Mesothelial cell of epicardium (in vitro differentiated cells): ENCODE results near the gene HAND2. TPM values are rescaled to one million over a fixed set of nuclear protein-coding genes. Genes with fewer than 3 reads are reported as not detected.
A peak's percentile ranks its signal among the peaks of the same experiment; 100 is the strongest.

Experiments used
- DNase-seq, 2 experiments: peaks; one replicate each; pipeline ENCODE4 v3.0.0; 2021; ENCODE audit warnings: low spot score in 2 of 2; ENCODE audit not compliant: unreplicated experiment in 2 of 2
- H3K27ac Mint-ChIP-seq: 2 replicates; pipeline ENCODE4 v1.8.0; 2021; ENCODE audit warnings: mixed read lengths
- H3K27me3 Mint-ChIP-seq: 2 replicates; pipeline ENCODE4 v1.8.0; 2021; ENCODE audit warnings: low read depth, mixed read lengths
- H3K36me3 Mint-ChIP-seq: 2 replicates; pipeline ENCODE4 v1.8.0; 2021; ENCODE audit warnings: mixed read lengths
- H3K4me1 Mint-ChIP-seq: 2 replicates; pipeline ENCODE4 v1.8.0; 2021; ENCODE audit warnings: mixed read lengths
- H3K4me3 Mint-ChIP-seq: 2 replicates; pipeline ENCODE4 v1.8.0; 2021; ENCODE audit warnings: mild to moderate bottlenecking, moderate library complexity, mixed read lengths
- H3K9me3 Mint-ChIP-seq: 2 replicates; pipeline ENCODE4 v1.8.0; 2021; ENCODE audit warnings: mixed read lengths
- CTCF ChIP-seq: fragments of 200-600 bp; sonication (generic); IDR thresholded peaks from one replicate; pipeline ENCODE4 v1.5.0; 2021; ENCODE audit warnings: antibody characterized with exemption; ENCODE audit not compliant: unreplicated experiment
- total RNA-seq: library from RNA; stranded (reverse); gene quantifications from 3 replicates; pipeline ENCODE4 v1.2.1, GENCODE V29; 2021

The HAND2 gene
- total RNA-seq, 1 donor from 2014 or later: 34.3 TPM

- Mint-ChIP-seq H3K9me3 (no peaks in the 10 kb centered on the region), H3K4me1 (peaks cover 35% of the 10 kb centered on the region), H3K27me3 (peaks cover 13% of the 10 kb centered on the region), H3K4me3 (no peak overlapping the region), H3K27ac (no peak overlapping the region), H3K36me3 (peaks cover 5% of the 10 kb centered on the region)
- TF ChIP-seq CTCF: no peak
- DNase-seq: no peak
Observed at GRCh38 chr4:173493041-173493440, 37.0 kb downstream of the HAND2 start.

DNA sequence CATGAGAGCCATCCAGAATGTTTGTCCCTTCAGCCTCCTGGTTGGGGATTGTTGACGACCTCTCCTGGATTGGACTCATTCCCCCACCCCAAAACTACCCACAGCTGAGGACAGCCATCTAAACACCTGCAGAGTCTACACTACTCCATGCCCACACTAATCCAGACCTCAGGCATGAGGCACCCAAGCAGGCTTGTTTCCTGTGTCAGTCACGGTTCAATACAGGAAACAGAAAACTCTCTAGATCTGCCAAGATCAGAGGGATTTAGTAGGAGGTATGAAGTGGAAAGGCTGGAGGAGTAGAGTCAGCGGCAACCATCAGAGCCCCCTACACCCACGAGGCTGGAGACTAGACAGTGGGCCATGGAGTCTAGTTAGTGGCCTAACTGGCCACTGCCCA is 37.7 kb downstream of the HAND2 start:
- H3K9me3 Mint-ChIP-seq: no peaks in the 10 kb centered on the region
- TF ChIP-seq CTCF: no peak
- H3K27ac Mint-ChIP-seq: no peak overlapping the region
- H3K36me3 Mint-ChIP-seq: peaks cover 5% of the 10 kb centered on the region
- H3K27me3 Mint-ChIP-seq: peaks cover 13% of the 10 kb centered on the region
- H3K4me3 Mint-ChIP-seq: no peak overlapping the region
- DNase-seq: no peak
- peaks cover 35% of the 10 kb centered on the region for H3K4me1 Mint-ChIP-seq

DNA sequence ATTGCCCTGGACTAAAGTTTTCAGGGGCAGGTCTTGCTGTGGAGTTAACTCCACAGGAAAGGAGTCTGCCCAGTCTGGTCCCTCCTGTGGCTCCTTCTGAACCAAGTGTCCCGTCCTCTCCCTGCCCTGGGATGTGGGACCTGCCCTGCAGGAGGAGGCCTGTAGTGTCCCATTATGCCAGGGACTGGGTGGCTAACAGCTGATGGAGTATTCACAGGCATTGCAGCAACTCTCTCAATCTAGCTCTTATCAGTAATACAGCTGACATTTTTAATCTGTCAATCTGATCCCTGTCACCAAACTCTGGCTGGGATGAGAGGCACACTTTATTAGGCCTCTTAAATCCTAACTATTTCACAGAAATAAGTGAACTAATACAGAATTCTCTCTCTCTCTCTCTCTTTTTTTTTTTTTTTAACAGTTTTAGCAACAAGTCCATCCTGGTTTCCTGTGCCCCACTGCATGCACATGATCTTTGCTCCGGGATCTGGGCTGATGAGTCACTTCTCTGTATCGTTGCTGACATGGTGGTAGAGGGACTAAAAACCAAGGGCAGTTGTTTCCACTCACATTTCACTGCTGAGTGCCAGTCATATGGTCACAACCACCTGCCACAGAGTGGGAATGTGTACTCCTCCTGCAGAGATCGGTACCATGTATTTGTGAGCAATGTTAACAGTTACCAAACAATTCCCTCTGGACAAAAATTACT is 39.1 kb downstream of the HAND2 start:
- TF ChIP-seq CTCF: no peak
- Mint-ChIP-seq H3K36me3 (peaks cover 5% of the 10 kb centered on the region), H3K4me3 (no peak overlapping the region), H3K27me3 (peaks cover 13% of the 10 kb centered on the region), H3K4me1 (peaks cover 46% of the 10 kb centered on the region), H3K9me3 (no peaks in the 10 kb centered on the region), H3K27ac (peak overlapping the region; percentile 37)
- no peak for DNase-seq

DNA sequence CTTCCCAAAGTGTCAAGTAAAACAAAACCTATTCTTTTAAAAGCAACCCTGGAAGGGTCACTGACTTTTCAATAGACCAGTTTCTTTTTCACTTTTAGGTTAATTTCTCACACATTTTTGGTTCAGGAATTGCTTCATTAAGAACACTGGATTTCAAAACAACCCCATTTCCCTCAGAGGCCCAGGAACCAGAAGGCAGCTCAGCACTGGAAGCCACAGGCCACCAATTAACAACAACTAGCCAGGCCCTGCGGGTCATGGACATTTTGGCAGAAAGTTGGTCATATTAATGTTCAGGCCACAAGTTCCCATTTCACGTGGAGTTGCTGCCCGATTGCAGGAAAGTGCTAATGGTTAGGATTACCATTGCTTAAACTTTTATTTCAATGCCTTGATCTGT is 39.8 kb downstream of the HAND2 start:
- peaks cover 48% of the 10 kb centered on the region for H3K4me1 Mint-ChIP-seq
- no peak overlapping the region for H3K4me3 Mint-ChIP-seq
- no peak for DNase-seq
- peaks cover 6% of the 10 kb centered on the region for H3K36me3 Mint-ChIP-seq
- peaks cover 13% of the 10 kb centered on the region for H3K27me3 Mint-ChIP-seq
- peak overlapping the region; percentile 30 for H3K27ac Mint-ChIP-seq
- H3K9me3 Mint-ChIP-seq: no peaks in the 10 kb centered on the region
- no peak for TF ChIP-seq CTCF

- Mint-ChIP-seq H3K4me1 (peaks cover 48% of the 10 kb centered on the region), H3K4me3 (no peak overlapping the region), H3K27ac (peak overlapping the region; percentile 59), H3K9me3 (no peaks in the 10 kb centered on the region), H3K27me3 (peaks cover 10% of the 10 kb centered on the region), H3K36me3 (peaks cover 6% of the 10 kb centered on the region)
- DNase-seq: no peak
- no peak for TF ChIP-seq CTCF
Observed at GRCh38 chr4:173489514-173489913, 40.5 kb downstream of the HAND2 start.
